Fibroblast of mammary gland (primary cell): ENCODE measurements around the gene PUM2.

ENCODE experiments used
- DNase-seq: peaks from one replicate; pipeline ENCODE4 v3.0.0-alpha.2; 2010; ENCODE audit warnings: low read depth
- H3K4me3 ChIP-seq: 2 replicates; pipeline ENCODE4 v1.5.1; 2011; ENCODE audit warnings: low read depth, mild to moderate bottlenecking, low read length, moderate library complexity; ENCODE audit not compliant: control insufficient read depth
- TF ChIP-seq, protein P1 (sequence below): conservative IDR thresholded peaks from 2 replicates; pipeline ENCODE4 v1.5.1; 2011; ENCODE audit warnings: low read depth, low read length, inconsistent platforms; ENCODE audit not compliant: control insufficient read depth, insufficient read depth

Gene PUM2

DNA sequence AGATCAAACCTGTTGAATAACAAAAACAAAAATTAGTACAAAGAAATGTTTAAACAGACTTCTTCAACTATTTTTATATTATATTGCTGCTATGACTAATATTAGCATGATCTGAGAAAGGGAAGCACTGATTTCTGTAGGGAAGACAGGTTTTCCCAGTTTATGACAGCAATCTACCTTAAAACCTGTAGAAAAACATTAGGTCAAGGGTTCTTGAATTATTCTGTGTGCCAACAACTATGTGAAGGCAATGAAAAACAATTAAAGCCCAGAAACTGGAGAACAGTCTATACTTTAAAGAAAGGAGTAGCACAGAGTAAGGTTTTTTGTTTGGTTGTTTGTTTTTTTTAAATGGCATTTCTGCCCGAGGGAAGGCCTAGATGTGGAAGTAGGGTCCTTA, 23.3 kb downstream of the PUM2 start:
- TF ChIP-seq, protein P1, sequence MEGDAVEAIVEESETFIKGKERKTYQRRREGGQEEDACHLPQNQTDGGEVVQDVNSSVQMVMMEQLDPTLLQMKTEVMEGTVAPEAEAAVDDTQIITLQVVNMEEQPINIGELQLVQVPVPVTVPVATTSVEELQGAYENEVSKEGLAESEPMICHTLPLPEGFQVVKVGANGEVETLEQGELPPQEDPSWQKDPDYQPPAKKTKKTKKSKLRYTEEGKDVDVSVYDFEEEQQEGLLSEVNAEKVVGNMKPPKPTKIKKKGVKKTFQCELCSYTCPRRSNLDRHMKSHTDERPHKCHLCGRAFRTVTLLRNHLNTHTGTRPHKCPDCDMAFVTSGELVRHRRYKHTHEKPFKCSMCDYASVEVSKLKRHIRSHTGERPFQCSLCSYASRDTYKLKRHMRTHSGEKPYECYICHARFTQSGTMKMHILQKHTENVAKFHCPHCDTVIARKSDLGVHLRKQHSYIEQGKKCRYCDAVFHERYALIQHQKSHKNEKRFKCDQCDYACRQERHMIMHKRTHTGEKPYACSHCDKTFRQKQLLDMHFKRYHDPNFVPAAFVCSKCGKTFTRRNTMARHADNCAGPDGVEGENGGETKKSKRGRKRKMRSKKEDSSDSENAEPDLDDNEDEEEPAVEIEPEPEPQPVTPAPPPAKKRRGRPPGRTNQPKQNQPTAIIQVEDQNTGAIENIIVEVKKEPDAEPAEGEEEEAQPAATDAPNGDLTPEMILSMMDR = no peak
- H3K4me3 ChIP-seq = no peak overlapping the region
- DNase-seq = no peak

DNA sequence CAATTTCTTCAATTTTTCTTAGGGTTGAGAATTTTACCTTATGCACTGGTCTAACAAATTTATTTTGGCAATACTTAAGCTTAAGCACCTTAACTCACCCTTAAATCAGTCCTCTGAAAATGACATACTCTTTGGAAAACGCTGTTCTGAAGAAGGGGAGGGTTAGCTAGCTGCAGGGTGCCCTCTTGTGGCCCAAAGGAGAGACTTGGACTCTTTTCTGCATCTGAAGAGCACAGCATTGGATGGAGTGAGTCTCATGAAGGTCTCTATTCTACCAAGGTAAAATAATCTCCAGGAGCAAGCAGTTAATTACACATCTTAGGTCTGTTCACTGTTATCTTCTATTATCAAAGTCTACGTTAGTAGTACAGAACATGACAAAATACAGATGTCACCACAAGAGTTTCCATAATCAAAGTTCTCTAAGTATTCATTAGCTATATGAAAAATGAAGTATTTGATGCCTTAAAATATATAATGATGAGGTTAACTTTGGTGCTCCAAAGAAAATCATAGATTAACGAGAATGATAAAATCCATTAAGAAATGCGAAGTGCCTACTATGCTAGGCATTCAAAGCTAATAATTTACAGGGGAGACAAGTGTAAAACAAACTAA, 24.4 kb downstream of the PUM2 start:
- no peak overlapping the region for H3K4me3 ChIP-seq
- DNase-seq = peak; percentile 63
- TF ChIP-seq, protein P1 = peak; percentile 97

DNA sequence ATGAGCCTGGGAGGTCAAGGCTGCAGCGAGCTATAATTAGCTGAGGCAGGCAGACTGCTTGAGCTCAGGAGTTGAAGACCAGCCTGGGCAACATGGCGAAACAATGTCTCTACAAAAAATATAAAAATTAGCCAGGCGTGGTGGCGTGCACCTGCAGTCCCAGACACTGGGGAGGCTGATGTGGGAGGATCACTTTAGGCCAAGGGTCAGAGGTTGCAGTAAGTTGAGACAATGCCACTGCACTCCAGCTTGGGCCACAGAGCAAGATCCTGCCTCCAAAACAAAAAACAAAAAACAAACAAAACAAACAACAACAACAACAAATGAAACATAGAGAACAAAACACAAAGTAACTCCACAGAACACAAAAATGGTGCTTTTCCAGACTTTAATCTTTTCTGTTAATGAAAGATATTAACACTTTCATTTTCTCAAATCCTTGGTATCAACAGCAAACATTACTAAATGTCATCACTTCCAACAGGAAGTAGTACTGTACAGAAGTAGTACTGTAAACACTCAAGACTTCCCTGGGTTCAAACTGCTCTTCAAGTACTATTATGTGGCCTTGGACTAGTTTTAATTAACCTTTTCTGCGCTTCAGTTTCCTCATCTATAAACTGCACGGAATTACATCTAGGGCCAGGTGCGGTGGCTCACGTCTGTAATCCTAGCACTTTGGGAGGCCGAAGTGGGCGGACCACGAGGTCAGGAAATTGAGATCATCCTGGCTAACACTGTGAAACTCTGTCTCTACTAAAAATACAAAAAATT, 27.9 kb downstream of the PUM2 start:
- DNase-seq = no peak
- H3K4me3 ChIP-seq = no peak overlapping the region
- TF ChIP-seq, protein P1 = no peak

GRCh38 chr2:20317690-20318089, 33.0 kb downstream of the PUM2 start:
- DNase-seq = no peak
- H3K4me3 ChIP-seq = no peak overlapping the region
- TF ChIP-seq, protein P1 = no peak

DNA sequence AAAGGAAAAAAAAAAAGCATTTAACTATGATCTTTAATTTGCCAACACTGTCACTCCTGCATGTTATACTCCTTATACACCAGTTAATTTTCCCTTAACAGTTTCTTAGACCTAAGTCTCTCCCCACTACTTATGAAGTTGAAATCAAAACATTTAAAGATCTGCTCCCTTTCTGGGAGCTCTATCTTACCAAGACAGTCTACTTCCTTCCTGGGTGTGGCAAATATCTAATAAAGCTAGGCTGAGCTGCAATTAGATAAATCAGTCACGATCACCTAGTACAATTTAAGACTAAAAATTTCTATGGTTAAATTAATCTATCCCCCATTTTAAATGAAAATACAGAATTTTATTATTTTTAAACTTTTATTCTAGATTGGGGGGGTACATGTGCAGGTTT, 33.4 kb downstream of the PUM2 start:
- TF ChIP-seq, protein P1 = no peak
- DNase-seq = no peak
- H3K4me3 ChIP-seq = no peak overlapping the region

DNA sequence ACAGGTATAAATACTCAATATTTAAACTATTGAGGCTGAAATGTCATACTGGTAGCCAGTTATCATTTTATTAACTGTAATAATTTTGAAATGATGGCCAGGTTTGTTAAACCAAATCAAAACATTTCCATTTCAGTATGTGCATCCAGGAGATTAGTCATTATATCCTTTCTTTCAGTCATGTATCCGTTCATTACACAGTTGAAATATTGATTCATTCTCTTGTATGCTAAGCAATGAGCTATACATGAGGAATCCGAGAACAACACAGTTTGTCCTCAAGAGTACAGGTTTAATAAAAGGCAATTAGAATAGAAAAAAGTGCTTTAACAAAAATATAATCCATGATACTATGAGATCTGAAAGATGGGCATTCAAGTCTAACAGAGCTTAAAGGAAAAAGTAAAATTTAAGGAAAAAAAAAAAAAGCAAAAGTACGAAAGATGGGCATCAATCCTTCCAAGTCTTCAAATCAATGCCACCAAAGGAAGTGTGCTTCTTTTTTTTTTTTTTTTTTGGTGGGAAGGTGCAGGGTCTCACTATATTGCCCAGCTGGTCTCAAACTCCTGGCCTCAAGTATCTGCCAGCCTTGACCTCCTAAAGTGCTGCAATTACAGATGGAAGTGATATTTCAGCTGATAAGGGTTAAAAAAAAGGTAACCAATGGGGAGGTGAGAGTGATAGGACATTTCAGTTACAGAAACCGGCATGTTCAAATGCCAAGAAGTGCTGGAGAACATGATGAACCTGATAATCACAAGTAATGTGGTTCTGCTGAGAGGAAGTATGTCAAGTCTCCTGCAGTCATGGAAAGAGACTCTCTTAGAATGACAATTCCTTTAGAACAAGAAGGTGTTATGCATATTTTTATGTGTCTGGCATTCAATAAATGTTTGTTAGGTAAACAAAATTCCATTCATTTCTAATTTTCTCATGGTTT, 35.8 kb downstream of the PUM2 start:
- TF ChIP-seq, protein P1 = no peak
- DNase-seq = peak; percentile 57
- H3K4me3 ChIP-seq = no peak overlapping the region
